A673 (cell line): ENCODE data around the gene CIAO3.

Experiments used
- EZH2 ChIP-seq: fragments of 200-600 bp; sonication (generic); IDR thresholded peaks from 2 replicates; pipeline ENCODE4 v1.6.1; 2017; ENCODE audit warnings: borderline replicate concordance, low read depth, mild to moderate bottlenecking, mixed read lengths, antibody characterized with exemption, low read length; ENCODE audit not compliant: poor library complexity, severe bottlenecking
- TF ChIP-seq, protein P1 (sequence below): fragments of 300-800, 200-600 bp; sonication (generic); conservative IDR thresholded peaks from 2 replicates; pipeline ENCODE4 v1.5.1; 2017; ENCODE audit warnings: low read depth, mild to moderate bottlenecking, antibody characterized with exemption, low read length, moderate library complexity, mixed read lengths

DNA sequence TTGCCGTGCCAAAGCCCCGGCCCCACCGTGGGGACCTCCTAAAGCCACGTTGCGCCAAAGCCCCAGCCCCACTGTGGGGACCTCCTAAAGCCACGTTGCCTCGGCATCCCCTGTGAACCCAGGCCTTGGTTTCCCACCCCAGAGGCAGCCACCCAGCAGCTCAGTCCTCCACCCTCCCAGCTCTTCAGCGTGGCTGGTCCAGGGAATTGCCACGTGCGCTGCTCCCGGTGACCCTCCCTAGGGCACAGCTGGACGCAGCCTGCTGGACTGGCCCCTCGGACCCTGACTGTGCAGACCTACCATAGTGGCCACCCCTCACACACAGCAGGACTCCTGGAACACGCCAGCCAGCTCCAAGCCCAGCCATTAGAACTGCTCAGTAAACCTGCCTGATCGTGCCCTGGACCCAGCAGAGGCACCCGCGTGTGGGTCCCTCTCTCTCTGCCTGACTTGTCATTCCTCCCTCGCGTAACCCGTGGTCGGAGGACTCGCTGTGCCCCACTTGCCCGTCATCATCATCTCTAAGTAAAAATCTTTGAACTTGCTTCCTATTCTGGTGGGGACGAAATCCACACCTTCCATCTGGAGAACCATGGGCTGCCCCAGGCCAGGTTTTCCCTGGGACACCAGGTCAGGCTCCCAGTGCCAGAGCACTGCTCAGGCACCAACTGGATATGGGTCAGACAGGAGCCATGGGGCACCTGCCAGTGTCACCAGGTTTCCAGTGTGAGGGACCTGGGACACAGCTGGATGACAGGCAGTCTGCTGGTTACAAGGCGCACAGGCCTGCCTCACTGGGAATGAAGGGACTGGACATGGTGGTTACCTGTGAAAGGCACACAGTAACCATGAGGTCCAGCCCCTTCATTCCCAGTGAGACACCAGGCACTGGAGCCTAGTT lies 5.6 kb downstream of the CIAO3 start:
- TF ChIP-seq, protein P1, sequence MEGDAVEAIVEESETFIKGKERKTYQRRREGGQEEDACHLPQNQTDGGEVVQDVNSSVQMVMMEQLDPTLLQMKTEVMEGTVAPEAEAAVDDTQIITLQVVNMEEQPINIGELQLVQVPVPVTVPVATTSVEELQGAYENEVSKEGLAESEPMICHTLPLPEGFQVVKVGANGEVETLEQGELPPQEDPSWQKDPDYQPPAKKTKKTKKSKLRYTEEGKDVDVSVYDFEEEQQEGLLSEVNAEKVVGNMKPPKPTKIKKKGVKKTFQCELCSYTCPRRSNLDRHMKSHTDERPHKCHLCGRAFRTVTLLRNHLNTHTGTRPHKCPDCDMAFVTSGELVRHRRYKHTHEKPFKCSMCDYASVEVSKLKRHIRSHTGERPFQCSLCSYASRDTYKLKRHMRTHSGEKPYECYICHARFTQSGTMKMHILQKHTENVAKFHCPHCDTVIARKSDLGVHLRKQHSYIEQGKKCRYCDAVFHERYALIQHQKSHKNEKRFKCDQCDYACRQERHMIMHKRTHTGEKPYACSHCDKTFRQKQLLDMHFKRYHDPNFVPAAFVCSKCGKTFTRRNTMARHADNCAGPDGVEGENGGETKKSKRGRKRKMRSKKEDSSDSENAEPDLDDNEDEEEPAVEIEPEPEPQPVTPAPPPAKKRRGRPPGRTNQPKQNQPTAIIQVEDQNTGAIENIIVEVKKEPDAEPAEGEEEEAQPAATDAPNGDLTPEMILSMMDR: no peak
- no peak for TF ChIP-seq EZH2
